H1 (cell line): Measurements from ENCODE around the gene NUDCD2. TPM values are rescaled to one million over a fixed set of nuclear protein-coding genes. Genes with fewer than 3 reads are reported as not detected.

Experiments used
- CBX5 ChIP-seq: fragments of 300-800, 300-1000 bp; sonication (generic); IDR thresholded peaks from 2 replicates; pipeline ENCODE4 v1.7.1; 2016; ENCODE audit warnings: antibody characterized with exemption, low read length, low read depth
- FOSL1 ChIP-seq: IDR thresholded peaks from 2 replicates; pipeline ENCODE4 v1.6.1; 2011; ENCODE audit warnings: mild to moderate bottlenecking, low read depth, low read length, moderate library complexity; ENCODE audit not compliant: insufficient read depth
- HDAC2 ChIP-seq, 2 experiments: fragments of 300-600 bp in 1 of 2; sonication (generic) in 1 of 2; IDR thresholded peaks; 2 replicates each; pipeline ENCODE4 v1.6.1; 2011 to 2012; ENCODE audit warnings: low read depth in 2 of 2, low read length in 2 of 2, mild to moderate bottlenecking in 2 of 2, moderate library complexity in 2 of 2, borderline replicate concordance in 1 of 2, inconsistent platforms in 1 of 2
- JUND ChIP-seq: IDR thresholded peaks from 2 replicates; pipeline ENCODE4 v1.6.1; 2011; ENCODE audit warnings: mild to moderate bottlenecking, improper control_type of control experiment, low read length
- polyA plus RNA-seq, 7 experiments: library from polyadenylated mRNA; depleted of rRNA in 3 of 7; stranded (reverse) in 5 of 7; unstranded in 2 of 7; fragments of >200 nt in 5 of 7; fragments of 200-250 nt in 2 of 7; gene quantifications; 1 replicate in 5 of 7; 2 replicates in 1 of 7; 4 replicates in 1 of 7; pipeline versions ENCODE4 v1.2.1 to v1.2.3, GENCODE V29; 2011 to 2013; ENCODE audit warnings: missing spikeins in 2 of 7, mixed read lengths in 2 of 7
- total RNA-seq: library from RNA; stranded (reverse); fragmentation: NEBNext Ultra II Directional; extraction: Animal tissue kit (Norgen Biotek cat#: 25700); gene quantifications from 2 replicates; pipeline ENCODE4 v1.2.1, GENCODE V29; 2021
- TF ChIP-seq, protein P1 (sequence below): IDR thresholded peaks from 2 replicates; pipeline ENCODE4 v1.6.1; 2012; ENCODE audit warnings: low read length, inconsistent platforms

NUDCD2 gene
- total and polyA plus RNA-seq, 2 of the 8 experiments (the other 6 are each of a cell fraction or from before 2014, with no cell fraction given) = 12.2 to 59.5 TPM

DNA sequence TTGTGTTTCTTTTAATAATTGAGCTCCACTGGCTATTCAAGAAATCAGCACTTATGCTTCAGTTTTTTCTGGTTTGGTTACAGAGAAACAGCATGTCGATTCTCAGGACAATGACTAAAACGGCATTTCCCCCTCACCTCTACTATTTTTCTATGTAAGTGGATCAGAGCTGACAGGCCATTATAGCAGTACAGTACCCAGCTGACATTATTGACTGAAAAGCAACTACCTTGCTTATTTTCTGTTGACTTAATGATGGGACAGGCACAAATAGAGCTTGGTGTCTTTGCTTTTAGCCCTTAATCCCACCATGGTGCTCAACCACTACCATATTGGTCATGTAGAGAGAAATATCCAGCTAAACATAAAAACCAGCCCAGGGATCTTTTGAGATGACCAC is 57.9 kb downstream of the NUDCD2 start (continued):
- TF ChIP-seq HDAC2 (IDR thresholded peaks at IDR 0.05; ENCODE audit: borderline replicate concordance in 1 of 2, low read depth in 2 of 2, low read length in 2 of 2) = no peak
- TF ChIP-seq, protein P1, sequence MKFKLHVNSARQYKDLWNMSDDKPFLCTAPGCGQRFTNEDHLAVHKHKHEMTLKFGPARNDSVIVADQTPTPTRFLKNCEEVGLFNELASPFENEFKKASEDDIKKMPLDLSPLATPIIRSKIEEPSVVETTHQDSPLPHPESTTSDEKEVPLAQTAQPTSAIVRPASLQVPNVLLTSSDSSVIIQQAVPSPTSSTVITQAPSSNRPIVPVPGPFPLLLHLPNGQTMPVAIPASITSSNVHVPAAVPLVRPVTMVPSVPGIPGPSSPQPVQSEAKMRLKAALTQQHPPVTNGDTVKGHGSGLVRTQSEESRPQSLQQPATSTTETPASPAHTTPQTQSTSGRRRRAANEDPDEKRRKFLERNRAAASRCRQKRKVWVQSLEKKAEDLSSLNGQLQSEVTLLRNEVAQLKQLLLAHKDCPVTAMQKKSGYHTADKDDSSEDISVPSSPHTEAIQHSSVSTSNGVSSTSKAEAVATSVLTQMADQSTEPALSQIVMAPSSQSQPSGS = no peak
- no peak for TF ChIP-seq JUND
- no peak for TF ChIP-seq FOSL1
- TF ChIP-seq CBX5 = no peak
